ENCODE results near the gene PRSS23. TPM values are rescaled to one million over a fixed set of nuclear protein-coding genes. Genes with fewer than 3 reads are reported as not detected.

PRSS23 gene
- total RNA-seq = 10 to 100 TPM in 4 of 10 donors, 1 to 10 TPM in 6; 3.3 to 32.9 (median 7.4) TPM
- polyA plus RNA-seq = 10 to 100 TPM in 1 of 2 donors, 1 to 10 TPM in 1; 3.3 to 16.2 TPM
- long read RNA-seq, donor 1, full-length matches to known transcripts = 12 of 60 reads
- long read RNA-seq, donor 1, partial matches to known transcripts = 0 of 60 reads
- long read RNA-seq, donor 1, other reads (novel, unspliced or antisense) = 48 of 60 reads
- long read RNA-seq, donor 2, full-length matches to known transcripts = 13 of 64 reads
- long read RNA-seq, donor 2, partial matches to known transcripts = 0 of 64 reads
- long read RNA-seq, donor 2, other reads (novel, unspliced or antisense) = 51 of 64 reads
- long read RNA-seq, donor 3, full-length matches to known transcripts = 221 of 312 reads
- long read RNA-seq, donor 3, partial matches to known transcripts = 26 of 312 reads
- long read RNA-seq, donor 3, other reads (novel, unspliced or antisense) = 65 of 312 reads

- peaks cover 0 to 42% (median 0%) of the 10 kb centered on the region in 7 donors for H3K27me3 ChIP-seq
- peaks cover 0 to 41% (median 15%) of the 10 kb centered on the region in 9 donors for H3K4me1 ChIP-seq
- intact Hi-C loops (cut with DNase I) = loop anchor here in 8 of 10 donors (1.0 to 10.0 kb wide), 9 partner anchors 126 to 343 kb away; partner anchors contain the start of gene ME3 (in 2 of the 8)
- H3K4me3 ChIP-seq = peak within 1 kb of the TSS; percentile 46 to 76 (median 69)
- no peaks in the 10 kb centered on the region for H3K36me3 ChIP-seq
- 1% methylated on average over 69 to 97 of the region's 97 CpGs for WGBS, 2 donors
- H3K27ac ChIP-seq = peak within 1 kb of the TSS in 7 of 10 donors; percentile 41 to 74 (median 61)
- no peak for TF ChIP-seq CTCF (IDR thresholded peaks at IDR 0.05)
- ATAC-seq (peak; percentile 74 to 96 (median 86)), DNase-seq (peak; percentile 52 to 69)
- H3K9me3 ChIP-seq = no peaks in the 10 kb centered on the region
Observed at GRCh38 chr11:86800076-86800959, at the start of gene PRSS23. Gene PRSS23 (plus strand): TSS chr11:86800542. CDS start chr11:86807644, 7,102 bp downstream.

- DNase-seq = no peak
- Histone ChIP-seq H3K27me3 (no peaks in the 10 kb centered on the region), H3K9me3 (no peaks in the 10 kb centered on the region), H3K4me1 (no peaks in the 10 kb centered on the region), H3K36me3 (no peaks in the 10 kb centered on the region), H3K4me3 (no peak overlapping the region), H3K27ac (no peak overlapping the region)
- no peak for TF ChIP-seq CTCF (IDR thresholded peaks at IDR 0.05)
- intact Hi-C loops (cut with DNase I) = no loop called here
- 77 to 86% methylated on average over 3 of the region's 3 CpGs for WGBS, 2 donors
- ATAC-seq = no peak
Observed at GRCh38 chr11:86753459-86753858, 46.9 kb upstream of the PRSS23 start.

- H3K27me3 ChIP-seq = no peaks in the 10 kb centered on the region
- intact Hi-C loops (cut with DNase I) = no loop called here
- ATAC-seq (no peak), DNase-seq (no peak)
- H3K27ac ChIP-seq = no peak overlapping the region
- H3K36me3 ChIP-seq = no peaks in the 10 kb centered on the region
- no peaks in the 10 kb centered on the region for H3K9me3 ChIP-seq
- H3K4me1 ChIP-seq = no peaks in the 10 kb centered on the region
- H3K4me3 ChIP-seq = no peak overlapping the region
- TF ChIP-seq CTCF (IDR thresholded peaks at IDR 0.05) = no peak
Observed at GRCh38 chr11:86755146-86755545, 45.2 kb upstream of the PRSS23 start.

- WGBS, 2 donors = 94 to 96% methylated on average over 1 of the region's 1 CpG
- Histone ChIP-seq H3K36me3 (no peaks in the 10 kb centered on the region), H3K4me1 (no peaks in the 10 kb centered on the region), H3K9me3 (no peaks in the 10 kb centered on the region), H3K27me3 (no peaks in the 10 kb centered on the region), H3K4me3 (no peak overlapping the region), H3K27ac (no peak overlapping the region)
- DNase-seq (no peak), ATAC-seq (no peak)
- intact Hi-C loops (cut with DNase I) = no loop called here
- TF ChIP-seq CTCF (IDR thresholded peaks at IDR 0.05) = no peak
Observed at GRCh38 chr11:86758171-86758570, 42.2 kb upstream of the PRSS23 start.
